GM20431 (cell line): ENCODE results near the gene LSM3.

ENCODE experiments used
- in situ Hi-C: fragments of 300-500 bp; cut with MseI, MboI; formaldehyde crosslinking; loops from one replicate; pipeline ENCODE4 v1.15.0; 2020; ENCODE audit warnings: low sequenced_read_pairs; ENCODE audit not compliant: unreplicated experiment

LSM3 gene

GRCh38 chr3:14142567-14143270 lies 35.9 kb upstream of the LSM3 start:
- in situ Hi-C loops = no loop called here

GRCh38 chr3:14143271-14144225 lies 35.1 kb upstream of the LSM3 start:
- in situ Hi-C loops = no loop called here

GRCh38 chr3:14144423-14145075 lies 34.1 kb upstream of the LSM3 start:
- in situ Hi-C loops = no loop called here

GRCh38 chr3:14145236-14145635 lies 33.4 kb upstream of the LSM3 start:
- in situ Hi-C loops = no loop called here

DNA sequence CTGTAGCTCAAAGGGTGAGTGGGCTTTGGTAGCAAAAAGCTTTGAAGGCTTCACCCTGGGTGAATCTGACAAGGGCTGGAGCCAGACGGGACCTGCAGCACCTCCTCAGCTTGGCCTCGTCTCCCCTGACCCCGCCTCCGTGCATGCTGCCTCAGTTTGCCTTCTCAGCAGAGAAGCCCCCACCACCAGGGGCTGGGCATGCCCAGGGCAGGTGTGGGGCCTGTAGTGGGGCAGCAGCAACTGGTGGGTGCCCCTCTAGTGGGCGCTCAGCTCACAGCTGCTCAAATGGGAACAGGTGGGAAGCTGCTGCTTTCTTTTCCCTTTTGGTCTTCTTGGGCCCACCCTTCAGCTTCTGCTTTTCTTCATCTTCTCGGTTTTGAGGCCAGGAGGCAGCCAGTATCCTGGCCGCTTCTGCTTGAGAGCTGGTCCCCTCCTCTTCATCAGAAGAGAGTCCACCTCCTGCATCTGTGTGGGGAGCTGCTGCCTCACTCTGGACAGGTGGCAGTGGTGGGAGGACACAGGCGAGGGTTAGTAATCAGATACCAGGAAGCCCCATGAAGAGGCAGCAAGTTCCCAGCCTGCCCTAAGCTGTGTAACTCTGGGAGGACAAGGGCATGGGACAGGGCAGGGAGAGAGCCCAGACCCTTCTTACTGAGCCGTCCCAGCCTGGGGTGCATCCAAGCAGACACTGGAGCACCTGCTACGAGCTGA lies 32.8 kb upstream of the LSM3 start:
- in situ Hi-C loops = no loop called here

DNA sequence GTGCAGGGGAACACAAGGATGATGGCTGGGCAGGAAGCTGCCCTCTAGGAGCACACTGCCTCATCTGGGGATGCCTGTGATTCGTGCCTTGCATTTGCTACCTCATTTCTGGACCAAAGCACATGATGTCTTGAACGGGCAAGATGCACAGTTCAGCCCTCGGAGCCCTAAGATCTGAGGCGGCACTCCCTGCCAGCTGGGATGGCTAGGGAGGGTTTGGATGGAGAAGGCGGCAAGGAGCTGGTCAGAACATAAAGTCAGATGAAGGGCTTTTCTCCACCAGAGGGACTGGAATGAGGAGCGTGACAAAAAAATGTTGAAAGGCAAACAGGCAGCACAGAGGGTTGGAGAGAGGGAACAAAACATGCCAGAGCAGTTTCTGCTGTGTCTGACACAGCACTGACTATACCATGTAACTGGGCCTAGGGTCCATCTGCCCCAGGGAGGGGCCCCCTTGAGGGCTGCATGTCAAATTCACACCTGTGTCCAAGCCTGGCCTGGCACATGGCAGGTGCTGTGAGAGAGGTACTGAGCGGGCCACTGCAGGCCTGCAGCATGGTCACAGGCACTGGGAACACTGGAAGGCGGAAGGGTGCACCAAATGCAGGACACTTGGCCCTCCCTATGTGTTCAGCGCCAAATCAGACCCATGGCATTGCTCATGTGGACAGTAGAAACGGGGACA lies 32.1 kb upstream of the LSM3 start:
- in situ Hi-C loops = no loop called here

DNA sequence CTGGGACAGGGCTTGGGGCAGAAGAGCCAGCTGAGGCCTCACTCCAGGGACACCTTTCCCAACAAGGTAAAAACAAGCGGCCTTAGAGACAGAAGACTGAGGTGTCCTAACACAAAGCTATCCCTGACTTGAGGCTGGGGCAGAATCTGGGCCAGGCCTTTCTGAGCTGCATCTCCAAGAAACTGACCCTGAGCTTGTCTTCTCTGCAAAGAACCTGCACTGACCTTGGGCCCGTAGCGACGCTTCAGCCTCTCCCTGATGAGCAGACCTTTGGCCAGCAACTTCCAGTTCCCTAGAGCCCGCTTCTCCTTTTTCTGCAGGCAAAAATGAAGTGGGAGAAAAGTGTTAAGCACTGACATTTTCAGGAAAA lies 31.6 kb upstream of the LSM3 start:
- in situ Hi-C loops = no loop called here

GRCh38 chr3:14147617-14148016 lies 31.0 kb upstream of the LSM3 start:
- in situ Hi-C loops = no loop called here

GRCh38 chr3:14148041-14148985 lies 30.3 kb upstream of the LSM3 start:
- in situ Hi-C loops = no loop called here

DNA sequence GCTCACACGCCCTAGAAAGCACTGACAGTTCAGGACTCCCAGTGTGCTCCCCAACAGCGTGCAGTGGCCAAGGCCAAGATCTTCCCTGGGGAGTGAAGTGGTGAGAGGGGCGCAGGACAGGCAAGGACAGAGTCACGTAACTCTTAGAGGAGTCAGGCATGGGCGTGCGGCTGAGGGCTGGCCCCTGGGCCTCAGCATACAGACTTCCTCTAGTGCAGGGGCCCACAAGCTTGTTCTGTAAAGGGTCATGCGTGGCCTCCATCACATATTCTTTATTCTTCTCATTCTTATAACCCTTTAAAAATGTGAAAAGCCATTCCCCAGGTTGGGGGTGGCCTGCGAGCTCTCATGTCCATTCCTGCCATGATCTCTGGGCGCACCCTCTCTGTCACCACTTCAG lies 28.5 kb upstream of the LSM3 start:
- in situ Hi-C loops = no loop called here

DNA sequence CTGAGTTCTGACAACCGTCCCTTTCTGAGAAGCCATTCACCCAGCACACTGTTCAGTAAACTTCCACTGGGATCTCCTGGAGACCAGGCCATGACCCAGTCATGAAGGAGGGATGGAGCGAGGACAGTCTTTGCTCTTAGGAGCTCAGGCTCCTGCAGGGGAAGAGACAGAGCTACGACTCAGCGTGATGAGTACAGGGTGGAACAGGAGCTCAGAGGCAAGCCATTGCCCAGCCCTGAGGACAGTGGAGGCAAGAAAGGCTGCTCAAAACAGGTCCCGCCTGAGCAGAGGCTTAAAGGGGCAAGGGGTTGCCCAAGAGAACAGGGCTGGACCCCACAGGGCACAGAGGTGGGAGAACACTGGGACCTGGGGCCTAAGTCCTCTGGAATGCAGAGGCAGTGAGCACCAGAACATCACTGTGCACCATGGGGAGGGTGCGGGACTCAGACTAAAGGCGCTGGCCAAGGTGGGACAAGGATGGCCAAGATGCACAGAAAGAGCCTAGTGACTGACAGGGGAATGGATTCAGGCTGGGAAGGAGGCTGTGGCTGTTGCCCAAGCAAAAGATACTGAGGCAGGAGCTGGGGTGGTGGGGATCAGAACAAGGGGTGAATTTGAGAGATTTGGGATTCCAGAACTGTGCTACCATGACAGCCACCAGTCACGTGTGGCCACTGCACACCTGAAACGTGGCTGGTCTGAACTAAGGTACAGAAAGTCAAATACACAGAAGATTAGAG lies 28.0 kb upstream of the LSM3 start:
- in situ Hi-C loops = no loop called here

DNA sequence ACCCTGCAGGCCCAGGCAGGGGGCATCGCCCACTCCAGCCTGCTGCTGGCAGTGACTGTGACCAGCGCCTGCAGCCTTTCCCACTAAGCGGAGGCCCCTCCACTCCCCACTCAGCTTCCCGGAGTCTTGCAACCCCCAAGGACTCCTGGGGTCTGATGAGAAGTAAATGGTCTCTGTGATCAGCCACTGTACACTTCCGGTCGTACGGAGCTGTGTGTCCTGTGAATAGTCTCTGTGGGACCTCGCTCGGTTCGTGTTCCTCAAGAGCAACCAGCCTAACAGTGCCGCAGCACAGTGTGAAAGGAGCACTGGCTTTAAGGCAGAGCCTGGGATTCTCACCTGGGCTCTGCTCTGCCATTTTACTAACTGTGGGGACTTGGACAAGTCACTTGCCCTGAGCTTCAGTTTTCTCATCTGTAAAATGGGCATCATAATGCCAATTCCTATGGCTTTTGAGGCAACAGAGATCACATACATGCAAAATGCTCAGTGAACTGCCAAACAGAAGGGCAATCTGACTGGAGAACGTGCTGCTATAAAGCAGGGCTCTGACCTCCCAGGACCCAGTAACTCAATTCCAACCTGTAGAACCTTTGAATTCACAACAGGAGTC lies 27.0 kb upstream of the LSM3 start:
- in situ Hi-C loops = no loop called here

- in situ Hi-C loops = no loop called here
Observed at GRCh38 chr3:14152233-14152962, 26.2 kb upstream of the LSM3 start.

DNA sequence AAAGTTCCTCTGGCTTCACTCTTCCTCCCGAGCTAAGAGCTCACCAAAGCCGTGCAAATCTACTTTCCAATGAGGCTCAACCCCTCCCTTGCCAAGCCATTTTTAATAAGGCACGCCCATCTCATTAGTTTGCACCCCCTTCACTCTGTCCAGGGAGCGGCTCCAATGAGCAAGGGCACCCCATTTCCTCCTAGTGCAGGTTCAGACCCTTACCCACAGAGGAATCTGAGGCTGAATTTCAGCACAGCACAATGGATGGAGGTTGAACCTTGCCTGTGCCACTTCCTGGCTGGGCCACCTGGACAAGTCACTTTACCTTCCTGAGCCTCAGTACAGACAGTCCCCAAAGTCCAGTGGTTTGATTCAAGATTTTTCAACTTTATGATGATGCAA lies 25.7 kb upstream of the LSM3 start:
- in situ Hi-C loops = no loop called here

DNA sequence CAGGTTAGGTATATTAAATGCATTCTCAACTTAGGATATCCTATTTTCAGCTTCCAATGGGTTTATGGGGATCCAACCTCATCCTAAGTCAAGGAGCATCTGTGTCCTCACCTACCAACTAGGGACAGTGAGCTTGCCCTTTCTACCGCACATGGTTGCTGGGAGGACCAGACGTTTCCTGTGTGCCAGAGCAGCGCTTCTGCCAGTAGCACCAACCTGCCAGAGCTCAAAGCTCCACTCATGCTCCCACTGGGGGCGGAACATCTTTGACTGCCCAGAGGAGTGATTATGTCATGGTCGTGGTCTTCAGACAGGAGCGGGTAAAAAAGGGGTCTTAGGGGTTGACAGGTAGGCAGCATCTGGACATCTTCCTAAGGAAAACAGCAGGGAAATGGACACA lies 25.0 kb upstream of the LSM3 start:
- in situ Hi-C loops = no loop called here

GRCh38 chr3:14154276-14154675 lies 24.3 kb upstream of the LSM3 start:
- in situ Hi-C loops = no loop called here

- in situ Hi-C loops = no loop called here
Observed at GRCh38 chr3:14154895-14155440, 23.6 kb upstream of the LSM3 start.
